ENCODE measurements around the gene KNDC1.

- TF ChIP-seq POLR2A (IDR thresholded peaks at IDR 0.05): no peak
- TF ChIP-seq, protein P1, sequence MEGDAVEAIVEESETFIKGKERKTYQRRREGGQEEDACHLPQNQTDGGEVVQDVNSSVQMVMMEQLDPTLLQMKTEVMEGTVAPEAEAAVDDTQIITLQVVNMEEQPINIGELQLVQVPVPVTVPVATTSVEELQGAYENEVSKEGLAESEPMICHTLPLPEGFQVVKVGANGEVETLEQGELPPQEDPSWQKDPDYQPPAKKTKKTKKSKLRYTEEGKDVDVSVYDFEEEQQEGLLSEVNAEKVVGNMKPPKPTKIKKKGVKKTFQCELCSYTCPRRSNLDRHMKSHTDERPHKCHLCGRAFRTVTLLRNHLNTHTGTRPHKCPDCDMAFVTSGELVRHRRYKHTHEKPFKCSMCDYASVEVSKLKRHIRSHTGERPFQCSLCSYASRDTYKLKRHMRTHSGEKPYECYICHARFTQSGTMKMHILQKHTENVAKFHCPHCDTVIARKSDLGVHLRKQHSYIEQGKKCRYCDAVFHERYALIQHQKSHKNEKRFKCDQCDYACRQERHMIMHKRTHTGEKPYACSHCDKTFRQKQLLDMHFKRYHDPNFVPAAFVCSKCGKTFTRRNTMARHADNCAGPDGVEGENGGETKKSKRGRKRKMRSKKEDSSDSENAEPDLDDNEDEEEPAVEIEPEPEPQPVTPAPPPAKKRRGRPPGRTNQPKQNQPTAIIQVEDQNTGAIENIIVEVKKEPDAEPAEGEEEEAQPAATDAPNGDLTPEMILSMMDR (IDR thresholded peaks at IDR 0.05): no peak
- TF ChIP-seq EP300 (IDR thresholded peaks at IDR 0.05): no peak
Measured at GRCh38 chr10:133241501-133242205, 81.6 kb downstream of the KNDC1 start.
